Lung microvascular endothelial cell (primary cell): ENCODE data around the gene OSTF1. TPM values are rescaled to one million over a fixed set of nuclear protein-coding genes. Genes with fewer than 3 reads are reported as not detected.

Source experiments
- DNase-seq, 2 donors: peaks; one replicate each; pipeline versions ENCODE4 v3.0.0 to v3.0.0-alpha.2; 2010; ENCODE audit warnings: low read depth in 2 of 2
- total RNA-seq: library from RNA; depleted of rRNA; stranded (reverse); fragments of >200 nt; gene quantifications from 2 replicates; pipeline ENCODE4 v1.2.1, GENCODE V29; 2014

OSTF1 gene
- total RNA-seq, 1 donor from 2014 or later: 121 TPM

GRCh38 chr9:75164573-75164972 lies 76.3 kb downstream of the OSTF1 start:
- no peak for DNase-seq

- DNase-seq: peak; percentile 41 to 49
These were observed 79.0 kb downstream of the OSTF1 start for GRCh38 chr9:75167281-75167680.

- peak in 1 of 2 donors; percentile 31 for DNase-seq
These were observed 80.2 kb downstream of the OSTF1 start for GRCh38 chr9:75168270-75169178.

- DNase-seq: peak; percentile 93 to 96
These were observed 81.3 kb downstream of the OSTF1 start for GRCh38 chr9:75169623-75170022.

- peak in 1 of 2 donors; percentile 38 for DNase-seq
These were observed 82.6 kb downstream of the OSTF1 start for GRCh38 chr9:75170898-75171360.

GRCh38 chr9:75175395-75175794 lies 87.1 kb downstream of the OSTF1 start:
- DNase-seq: no peak

- DNase-seq: no peak
These were observed 87.7 kb downstream of the OSTF1 start for GRCh38 chr9:75176037-75176436.

GRCh38 chr9:75181750-75182149 lies 93.4 kb downstream of the OSTF1 start:
- DNase-seq: peak in 1 of 2 donors; percentile 71

- DNase-seq: no peak
These were observed 95.0 kb downstream of the OSTF1 start for GRCh38 chr9:75183306-75183705.

- peak; percentile 42 to 60 for DNase-seq
These were observed 96.2 kb downstream of the OSTF1 start for GRCh38 chr9:75184471-75184870.

GRCh38 chr9:75185585-75186170 lies 97.4 kb downstream of the OSTF1 start:
- DNase-seq: peak in 1 of 2 donors; percentile 48

GRCh38 chr9:75186767-75187380 lies 98.6 kb downstream of the OSTF1 start:
- peak; percentile 23 to 51 for DNase-seq

- DNase-seq: no peak
These were observed 100.4 kb downstream of the OSTF1 start for GRCh38 chr9:75188756-75189155.

- no peak for DNase-seq
These were observed 102.4 kb downstream of the OSTF1 start for GRCh38 chr9:75190762-75191161.

Other genes with a start within 250 kb of the OSTF1 start
- under 0.01 and 0.22 TPM in 2 replicates for gene TRPM6, start 200.6 kb upstream of the OSTF1 start, total RNA-seq
- gene C9orf40, start 135.6 kb upstream of the OSTF1 start, total RNA-seq: 1.7 and 1.8 TPM in 2 replicates
- gene CARNMT1, start 60.2 kb upstream of the OSTF1 start, total RNA-seq: 11.3 and 14.3 TPM in 2 replicates
- gene NMRK1, start 359 bp upstream of the OSTF1 start, total RNA-seq: 16.5 and 20.9 TPM in 2 replicates